Upper lobe of right lung (tissue), 1 donor: Measurements from ENCODE around the gene LHFPL6. TPM values are rescaled to one million over a fixed set of nuclear protein-coding genes. Genes with fewer than 3 reads are reported as not detected.

Source experiments
- ATAC-seq: fragments of 200-7000 bp; cut with Tn5 transposase; one replicate; pipeline ENCODE4 v1.9.1; 2020; ENCODE audit warnings: mild to moderate bottlenecking, moderate library complexity
- DNase-seq: peaks from one replicate; pipeline ENCODE4 v3.0.0-alpha.2; 2020
- H3K27ac ChIP-seq: fragments of 200-600 bp; one replicate; pipeline ENCODE4 v1.8.0; 2022
- H3K27me3 ChIP-seq: fragments of 200-600 bp; one replicate; pipeline ENCODE4 v1.8.0; 2022; ENCODE audit warnings: mild to moderate bottlenecking
- H3K36me3 ChIP-seq: fragments of 200-600 bp; one replicate; pipeline ENCODE4 v1.8.0; 2022
- H3K4me1 ChIP-seq: fragments of 200-600 bp; one replicate; pipeline ENCODE4 v1.8.0; 2022
- H3K4me3 ChIP-seq: fragments of 200-600 bp; one replicate; pipeline ENCODE4 v1.8.0; 2022; ENCODE audit warnings: mild to moderate bottlenecking
- H3K9me3 ChIP-seq: fragments of 200-600 bp; one replicate; pipeline ENCODE4 v1.8.0; 2022
- CTCF ChIP-seq: fragments of 200-600 bp; IDR thresholded peaks from one replicate; pipeline ENCODE4 v1.8.0; 2022; ENCODE audit warnings: antibody characterized with exemption
- intact Hi-C: fragments of 100-400 bp; cut with DNase I; formaldehyde crosslinking; loops from one replicate; pipeline ENCODE4 v1.11.0; 2022
- total RNA-seq: library from RNA; stranded (reverse); fragmentation: NEBNext Ultra II Directional; extraction: Animal tissue kit (Norgen Biotek cat#: 25700); gene quantifications from one replicate; pipeline ENCODE4 v1.2.1, GENCODE V29; 2021
- donor health status: DM: no; HTN: yes; CAD: no; lungs with severe emphysema.

The LHFPL6 gene
- total RNA-seq, 1 donor from 2014 or later, result 80.0 TPM

- ATAC-seq (no peak), DNase-seq (no peak)
- Histone ChIP-seq H3K9me3 (no peaks in the 10 kb centered on the region), H3K27me3 (no peaks in the 10 kb centered on the region), H3K27ac (no peak overlapping the region), H3K4me3 (no peak overlapping the region), H3K4me1 (no peaks in the 10 kb centered on the region), H3K36me3 (no peaks in the 10 kb centered on the region)
- TF ChIP-seq CTCF, result no peak
- intact Hi-C loops, result no loop called here
Observed at GRCh38 chr13:39422845-39423565, 180.0 kb downstream of the LHFPL6 start.

GRCh38 chr13:39419876-39420275 lies 183.1 kb downstream of the LHFPL6 start:
- H3K36me3 ChIP-seq, result no peaks in the 10 kb centered on the region
- no peak for ATAC-seq
- peaks cover 13% of the 10 kb centered on the region for H3K4me1 ChIP-seq
- DNase-seq, result no peak
- no peak overlapping the region for H3K4me3 ChIP-seq
- no peak for TF ChIP-seq CTCF
- H3K27ac ChIP-seq, result no peak overlapping the region
- H3K27me3 ChIP-seq, result no peaks in the 10 kb centered on the region
- intact Hi-C loops, result loop anchor here (10.0 kb wide), 1 partner anchor 185 kb away; the partner anchor contains the start of gene LHFPL6
- H3K9me3 ChIP-seq, result no peaks in the 10 kb centered on the region

GRCh38 chr13:39419068-39419467 lies 183.9 kb downstream of the LHFPL6 start:
- intact Hi-C loops, result loop anchor here (10.0 kb wide), 1 partner anchor 186 kb away; the partner anchor contains the start of gene LHFPL6
- H3K27ac ChIP-seq, result no peak overlapping the region
- H3K36me3 ChIP-seq, result no peaks in the 10 kb centered on the region
- no peak for DNase-seq
- H3K4me3 ChIP-seq, result no peak overlapping the region
- H3K9me3 ChIP-seq, result no peaks in the 10 kb centered on the region
- no peaks in the 10 kb centered on the region for H3K27me3 ChIP-seq
- peaks cover 13% of the 10 kb centered on the region for H3K4me1 ChIP-seq
- TF ChIP-seq CTCF, result no peak
- ATAC-seq, result no peak

- Histone ChIP-seq H3K36me3 (no peaks in the 10 kb centered on the region), H3K4me3 (no peak overlapping the region), H3K9me3 (no peaks in the 10 kb centered on the region), H3K4me1 (peaks cover 13% of the 10 kb centered on the region), H3K27me3 (no peaks in the 10 kb centered on the region), H3K27ac (no peak overlapping the region)
- intact Hi-C loops, result loop anchor here (10.0 kb wide), 1 partner anchor 186 kb away; the partner anchor contains the start of gene LHFPL6
- TF ChIP-seq CTCF, result no peak
- no peak for DNase-seq
- no peak for ATAC-seq
Observed at GRCh38 chr13:39418424-39418823, 184.6 kb downstream of the LHFPL6 start.

GRCh38 chr13:39417643-39418042 lies 185.3 kb downstream of the LHFPL6 start:
- Histone ChIP-seq H3K27me3 (no peaks in the 10 kb centered on the region), H3K4me3 (no peak overlapping the region), H3K4me1 (peaks cover 13% of the 10 kb centered on the region), H3K27ac (no peak overlapping the region), H3K36me3 (no peaks in the 10 kb centered on the region), H3K9me3 (no peaks in the 10 kb centered on the region)
- no peak for TF ChIP-seq CTCF
- intact Hi-C loops, result loop anchor here (10.0 kb wide), 1 partner anchor 187 kb away; the partner anchor contains the start of gene LHFPL6
- DNase-seq (no peak), ATAC-seq (no peak)
